ENCODE data around the gene RALGAPA2. TPM values are rescaled to one million over a fixed set of nuclear protein-coding genes. Genes with fewer than 3 reads are reported as not detected.

RALGAPA2 gene
- total and polyA plus RNA-seq, 2 donors (not counting 3 experiments of a cell fraction or from before 2014, with no cell fraction given), result 10.0 to 46.8 TPM

DNA sequence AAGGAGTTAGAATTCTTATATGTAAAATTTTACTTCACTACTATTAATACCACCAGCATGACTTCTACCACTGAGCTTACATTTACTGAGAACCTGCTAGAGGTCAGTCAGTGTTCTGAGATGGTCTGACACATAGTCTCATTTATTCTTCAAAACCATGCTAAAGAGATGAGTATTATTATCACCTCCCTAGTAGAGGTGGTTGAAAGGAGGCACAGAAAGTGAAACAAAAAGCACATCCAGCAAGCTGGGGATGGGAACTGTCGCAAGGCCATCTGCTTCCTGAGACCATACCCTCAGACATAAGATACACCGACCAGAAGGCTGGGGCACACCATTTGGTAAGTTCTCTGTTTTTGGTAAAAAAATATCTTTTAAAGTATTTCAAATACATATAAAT, 206.9 kb downstream of the RALGAPA2 start:
- Histone ChIP-seq H4K20me1 (replicated peaks; ENCODE audit: control insufficient read depth, extremely low read depth, insufficient read depth, low read length) (no peaks in the 10 kb centered on the region), H3K9ac (replicated peaks; ENCODE audit: extremely low read depth, insufficient read depth, low read length) (no peak overlapping the region), H3K9me3 (replicated peaks; ENCODE audit: control insufficient read depth, insufficient read depth, low read length) (no peaks in the 10 kb centered on the region), H3K27me3 (ENCODE audit: control insufficient read depth in 2 of 2, insufficient read depth in 2 of 2, low read length in 2 of 2) (no peaks in the 10 kb centered on the region), H2AFZ (ENCODE audit: low read depth, low read length) (no peak overlapping the region), H3K27ac (ENCODE audit: insufficient read depth, low read depth, low read length) (no peak overlapping the region), H3K4me2 (ENCODE audit: insufficient read depth, low read length) (no peak overlapping the region), H3K4me3 (replicated peaks in 1 of 3; ENCODE audit: insufficient read depth in 1 of 3, low read depth in 1 of 3, low read length in 3 of 3) (no peak overlapping the region), H3K4me1 (ENCODE audit: control insufficient read depth, extremely low read depth, insufficient read depth, low read length) (no peaks in the 10 kb centered on the region), H3K36me3 (ENCODE audit: control insufficient read depth in 2 of 2, extremely low read depth in 1 of 2, insufficient read depth in 2 of 2, low read length in 2 of 2) (peaks cover 1 to 7% of the 10 kb centered on the region in 2 experiments), H3K79me2 (ENCODE audit: control insufficient read depth, insufficient read depth, low read length) (no peaks in the 10 kb centered on the region), H3K9me1 (replicated peaks; ENCODE audit: control insufficient read depth, extremely low read depth, insufficient read depth, low read length) (no peaks in the 10 kb centered on the region)
- CTCF ChIA-PET, result no interaction called here
- BruUV-seq (replicated peaks), result no TSS peak
- POLR2A ChIA-PET, result no interaction called here
- TF ChIP-seq, protein P1, sequence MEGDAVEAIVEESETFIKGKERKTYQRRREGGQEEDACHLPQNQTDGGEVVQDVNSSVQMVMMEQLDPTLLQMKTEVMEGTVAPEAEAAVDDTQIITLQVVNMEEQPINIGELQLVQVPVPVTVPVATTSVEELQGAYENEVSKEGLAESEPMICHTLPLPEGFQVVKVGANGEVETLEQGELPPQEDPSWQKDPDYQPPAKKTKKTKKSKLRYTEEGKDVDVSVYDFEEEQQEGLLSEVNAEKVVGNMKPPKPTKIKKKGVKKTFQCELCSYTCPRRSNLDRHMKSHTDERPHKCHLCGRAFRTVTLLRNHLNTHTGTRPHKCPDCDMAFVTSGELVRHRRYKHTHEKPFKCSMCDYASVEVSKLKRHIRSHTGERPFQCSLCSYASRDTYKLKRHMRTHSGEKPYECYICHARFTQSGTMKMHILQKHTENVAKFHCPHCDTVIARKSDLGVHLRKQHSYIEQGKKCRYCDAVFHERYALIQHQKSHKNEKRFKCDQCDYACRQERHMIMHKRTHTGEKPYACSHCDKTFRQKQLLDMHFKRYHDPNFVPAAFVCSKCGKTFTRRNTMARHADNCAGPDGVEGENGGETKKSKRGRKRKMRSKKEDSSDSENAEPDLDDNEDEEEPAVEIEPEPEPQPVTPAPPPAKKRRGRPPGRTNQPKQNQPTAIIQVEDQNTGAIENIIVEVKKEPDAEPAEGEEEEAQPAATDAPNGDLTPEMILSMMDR (IDR thresholded peaks at IDR 0.05; ENCODE audit: extremely low read depth in 1 of 2, insufficient read depth in 1 of 2, low read depth in 1 of 2, low read length in 2 of 2), result no peak
- TF ChIP-seq JUN (IDR thresholded peaks at IDR 0.05; ENCODE audit: borderline replicate concordance, insufficient read depth, insufficient read length, low read depth) (no peak), MYC (IDR thresholded peaks at IDR 0.05; ENCODE audit: low read depth, low read length) (no peak), EZH2 (IDR thresholded peaks at IDR 0.05; ENCODE audit: borderline replicate concordance, low read depth, low read length, severe bottlenecking) (no peak), MAX (IDR thresholded peaks at IDR 0.05; ENCODE audit: insufficient read depth, insufficient read length) (no peak), FOS (IDR thresholded peaks at IDR 0.05; ENCODE audit: borderline replicate concordance, insufficient read depth, low read length) (no peak), POLR2A (IDR thresholded peaks at IDR 0.05; ENCODE audit: low read depth, low read length) (no peak), GATA2 (IDR thresholded peaks at IDR 0.05; ENCODE audit: insufficient read depth, insufficient read length, low read depth, low read length) (no peak), POLR2AphosphoS5 (IDR thresholded peaks at IDR 0.05; ENCODE audit: insufficient read depth, low read depth, low read length) (no peak)
- dilution Hi-C loops (cut with MboI; ENCODE audit: extremely low pct_ligation_motif_present, low sequenced_read_pairs), result no loop called here
- DNase-seq (ENCODE audit: low read depth, low spot score) (no peak), FAIRE-seq (no peak)
- intact Hi-C loops (cut with micrococcal nuclease), result loop anchor here (5.0 kb wide), 1 partner anchor 143 kb away; no protein-coding TSS in a partner anchor

All from endothelial cell of umbilical vein (primary cell).